Fibroblast of the aortic adventitia (primary cell): ENCODE measurements around the gene CADM4. TPM values are rescaled to one million over a fixed set of nuclear protein-coding genes. Genes with fewer than 3 reads are reported as not detected.
A peak's percentile ranks its signal among the peaks of the same experiment; 100 is the strongest.

Source experiments
- DNase-seq: peaks from one replicate; pipeline ENCODE4 v3.0.0-alpha.2; 2010; ENCODE audit warnings: low read depth
- H3K4me3 ChIP-seq: 2 replicates; pipeline ENCODE4 v1.5.1; 2011; ENCODE audit warnings: low read depth, mild to moderate bottlenecking, control low read depth, low read length, moderate library complexity
- total RNA-seq: library from RNA; depleted of rRNA; stranded (reverse); fragments of >200 nt; gene quantifications from 2 replicates; pipeline ENCODE4 v1.2.3, GENCODE V29; 2012; ENCODE audit warnings: low replicate concordance
- TF ChIP-seq, protein P1 (sequence below): IDR thresholded peaks from 2 replicates; pipeline ENCODE4 v1.5.1; 2011; ENCODE audit warnings: mild to moderate bottlenecking, low read length, control low read depth, inconsistent platforms; ENCODE audit not compliant: insufficient read depth

The CADM4 gene
- total RNA-seq, 1 donor = 0.27 TPM

DNA sequence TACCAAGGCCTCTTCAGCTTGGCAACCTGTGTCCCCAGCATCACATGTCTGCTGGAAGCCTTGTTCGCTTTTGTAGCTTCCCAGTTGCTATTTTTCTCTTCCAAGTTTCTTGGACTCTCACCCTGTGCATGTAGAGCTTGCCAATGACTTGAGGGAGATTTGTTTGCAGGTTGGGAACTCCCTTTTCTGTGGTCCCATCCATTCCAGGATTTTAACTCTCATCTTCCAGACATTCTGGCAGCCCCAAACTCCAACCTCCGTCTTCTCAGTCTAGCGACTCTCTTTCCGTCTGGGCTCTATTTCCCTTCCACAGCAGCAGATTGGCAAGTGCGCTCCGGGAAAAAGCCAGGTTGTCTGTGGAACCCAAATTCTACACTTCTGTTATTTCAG lies 21.3 kb upstream of the CADM4 start:
- peak; percentile 19 for DNase-seq
- TF ChIP-seq, protein P1, sequence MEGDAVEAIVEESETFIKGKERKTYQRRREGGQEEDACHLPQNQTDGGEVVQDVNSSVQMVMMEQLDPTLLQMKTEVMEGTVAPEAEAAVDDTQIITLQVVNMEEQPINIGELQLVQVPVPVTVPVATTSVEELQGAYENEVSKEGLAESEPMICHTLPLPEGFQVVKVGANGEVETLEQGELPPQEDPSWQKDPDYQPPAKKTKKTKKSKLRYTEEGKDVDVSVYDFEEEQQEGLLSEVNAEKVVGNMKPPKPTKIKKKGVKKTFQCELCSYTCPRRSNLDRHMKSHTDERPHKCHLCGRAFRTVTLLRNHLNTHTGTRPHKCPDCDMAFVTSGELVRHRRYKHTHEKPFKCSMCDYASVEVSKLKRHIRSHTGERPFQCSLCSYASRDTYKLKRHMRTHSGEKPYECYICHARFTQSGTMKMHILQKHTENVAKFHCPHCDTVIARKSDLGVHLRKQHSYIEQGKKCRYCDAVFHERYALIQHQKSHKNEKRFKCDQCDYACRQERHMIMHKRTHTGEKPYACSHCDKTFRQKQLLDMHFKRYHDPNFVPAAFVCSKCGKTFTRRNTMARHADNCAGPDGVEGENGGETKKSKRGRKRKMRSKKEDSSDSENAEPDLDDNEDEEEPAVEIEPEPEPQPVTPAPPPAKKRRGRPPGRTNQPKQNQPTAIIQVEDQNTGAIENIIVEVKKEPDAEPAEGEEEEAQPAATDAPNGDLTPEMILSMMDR = no peak
- no peak overlapping the region for H3K4me3 ChIP-seq

DNA sequence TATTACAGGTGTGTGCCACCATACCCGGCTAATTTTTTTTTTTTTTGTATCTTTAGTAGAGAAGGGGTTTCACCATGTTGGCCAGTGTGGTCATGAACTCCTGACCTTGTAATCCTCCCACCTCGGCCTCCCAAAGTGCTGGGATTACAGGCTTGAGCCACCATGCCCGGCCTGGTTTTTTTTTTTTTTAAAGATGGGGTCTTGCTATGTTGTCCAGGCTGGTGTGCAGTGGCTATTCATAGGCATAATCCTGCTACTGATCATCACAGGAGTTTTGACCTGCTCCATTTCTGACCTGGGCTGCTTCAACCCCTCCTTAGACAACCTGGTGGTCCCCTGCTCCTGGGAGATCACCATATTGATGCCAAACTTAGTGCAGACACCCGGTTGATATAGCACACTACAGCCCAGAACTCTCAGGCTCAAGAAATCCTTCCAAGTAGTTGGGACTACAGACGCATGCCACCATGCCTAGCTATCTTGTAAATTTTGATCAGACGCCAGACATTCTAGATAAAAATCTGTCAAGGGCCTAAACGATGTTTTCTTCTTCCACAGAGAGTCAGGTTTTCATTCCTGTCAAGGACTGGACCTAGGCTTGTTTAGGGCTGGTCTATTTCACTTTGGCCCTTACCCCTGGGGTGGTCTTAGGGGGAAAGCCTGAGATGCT lies 20.8 kb upstream of the CADM4 start:
- no peak for DNase-seq
- TF ChIP-seq, protein P1 = no peak
- no peak overlapping the region for H3K4me3 ChIP-seq

DNA sequence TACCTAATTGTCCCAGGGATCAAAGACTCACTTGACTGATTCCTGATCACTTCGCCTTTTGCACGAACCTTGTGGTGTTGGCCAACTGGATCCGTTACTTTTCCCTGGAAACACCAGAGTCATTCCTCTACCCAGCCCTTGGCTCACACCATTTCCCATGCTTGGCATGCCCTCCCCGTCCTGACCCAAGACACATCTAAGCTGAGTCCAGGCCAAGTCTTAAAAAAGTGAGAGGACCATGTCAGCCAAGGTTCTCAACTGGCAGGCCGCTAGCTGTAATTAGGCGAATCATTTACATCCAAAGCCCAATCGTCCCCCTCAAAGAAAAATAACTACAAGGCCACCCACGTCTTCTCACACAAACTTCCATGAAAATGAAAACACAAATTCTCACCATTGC lies 18.8 kb upstream of the CADM4 start:
- H3K4me3 ChIP-seq = no peak overlapping the region
- TF ChIP-seq, protein P1 = no peak
- no peak for DNase-seq

DNA sequence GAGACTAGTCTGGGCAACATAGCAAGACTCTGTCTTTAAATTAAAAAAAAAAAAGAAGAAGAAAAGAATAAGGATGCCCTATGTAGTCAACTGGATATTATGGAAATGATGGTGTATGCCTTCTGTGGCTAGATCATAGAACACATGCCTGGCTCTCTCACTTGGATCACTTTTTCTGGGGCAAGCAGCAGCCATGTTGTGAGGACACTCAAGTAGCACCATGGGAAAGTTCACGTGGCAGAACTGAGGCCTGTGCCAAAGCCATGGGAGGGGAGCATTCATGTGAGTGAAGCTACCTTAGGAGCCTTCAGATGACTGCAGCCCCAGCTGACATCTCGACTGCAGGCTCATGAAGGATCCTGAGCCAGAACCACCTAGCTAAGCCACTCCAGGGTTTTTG lies 18.4 kb upstream of the CADM4 start:
- TF ChIP-seq, protein P1 = no peak
- no peak for DNase-seq
- no peak overlapping the region for H3K4me3 ChIP-seq

DNA sequence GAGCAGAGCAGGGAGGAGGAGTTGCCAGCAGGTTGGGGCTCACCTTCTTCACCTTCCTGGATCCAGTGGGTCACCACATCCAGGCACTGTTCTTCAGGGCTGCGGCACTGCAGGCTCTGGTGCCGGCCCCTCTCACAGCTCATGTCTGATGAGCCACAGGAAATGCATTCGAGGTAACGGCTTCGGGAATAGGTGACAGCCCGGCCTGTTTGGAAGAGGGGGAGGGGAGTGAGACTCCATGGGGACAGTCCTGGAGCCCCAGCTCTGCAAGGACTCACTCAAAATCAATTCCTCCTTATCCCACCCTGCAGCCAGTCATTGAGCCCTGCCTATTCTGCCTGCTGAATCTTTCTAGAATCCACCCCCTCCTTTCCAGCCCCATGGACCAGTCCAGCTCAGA lies 16.8 kb upstream of the CADM4 start:
- DNase-seq = no peak

DNA sequence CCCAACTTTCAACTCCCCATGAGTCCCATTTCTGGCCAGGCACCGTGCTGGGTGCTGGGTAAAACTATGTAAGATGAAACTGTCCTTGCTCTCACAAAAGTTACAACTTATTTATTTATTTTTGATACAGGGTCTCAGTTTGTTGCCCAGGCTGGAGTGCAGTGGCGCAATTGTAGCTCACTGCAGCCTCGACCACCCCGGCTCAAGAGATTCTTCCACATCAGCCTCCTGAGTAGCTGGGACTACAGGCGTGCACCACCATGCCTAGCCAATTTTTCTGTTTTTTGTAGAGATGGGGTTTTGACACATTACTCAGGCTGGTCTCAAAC lies 12.9 kb upstream of the CADM4 start:
- no peak overlapping the region for H3K4me3 ChIP-seq
- no peak for DNase-seq
- TF ChIP-seq, protein P1 = no peak

More for the DNA sequence above, 16.8 kb upstream of the CADM4 start:
- TF ChIP-seq, protein P1 = no peak
- no peak overlapping the region for H3K4me3 ChIP-seq
